ENCODE data around the gene CHRNE.

The CHRNE gene

GRCh38 chr17:4903051-4903818, at the start of gene CHRNE:
TSS of gene CHRNE (minus strand) at chr17:4903098. CDS start at chr17:4903063, 35 bp downstream.
- no peaks in the 10 kb centered on the region for H3K27me3 ChIP-seq (ENCODE audit: insufficient read depth, low read depth, severe bottlenecking)
- DNase-seq = peak; percentile 96
- H3K9me3 ChIP-seq (ENCODE audit: severe bottlenecking) = no peaks in the 10 kb centered on the region
- peaks cover 40% of the 10 kb centered on the region for H3K36me3 ChIP-seq
- H3K4me3 ChIP-seq (ENCODE audit: low read depth, low read length) = peak within 1 kb of the TSS; percentile 6; the same call in 1 of the 2 replicates
- TF ChIP-seq, protein P1, sequence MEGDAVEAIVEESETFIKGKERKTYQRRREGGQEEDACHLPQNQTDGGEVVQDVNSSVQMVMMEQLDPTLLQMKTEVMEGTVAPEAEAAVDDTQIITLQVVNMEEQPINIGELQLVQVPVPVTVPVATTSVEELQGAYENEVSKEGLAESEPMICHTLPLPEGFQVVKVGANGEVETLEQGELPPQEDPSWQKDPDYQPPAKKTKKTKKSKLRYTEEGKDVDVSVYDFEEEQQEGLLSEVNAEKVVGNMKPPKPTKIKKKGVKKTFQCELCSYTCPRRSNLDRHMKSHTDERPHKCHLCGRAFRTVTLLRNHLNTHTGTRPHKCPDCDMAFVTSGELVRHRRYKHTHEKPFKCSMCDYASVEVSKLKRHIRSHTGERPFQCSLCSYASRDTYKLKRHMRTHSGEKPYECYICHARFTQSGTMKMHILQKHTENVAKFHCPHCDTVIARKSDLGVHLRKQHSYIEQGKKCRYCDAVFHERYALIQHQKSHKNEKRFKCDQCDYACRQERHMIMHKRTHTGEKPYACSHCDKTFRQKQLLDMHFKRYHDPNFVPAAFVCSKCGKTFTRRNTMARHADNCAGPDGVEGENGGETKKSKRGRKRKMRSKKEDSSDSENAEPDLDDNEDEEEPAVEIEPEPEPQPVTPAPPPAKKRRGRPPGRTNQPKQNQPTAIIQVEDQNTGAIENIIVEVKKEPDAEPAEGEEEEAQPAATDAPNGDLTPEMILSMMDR (IDR thresholded peaks at IDR 0.05; ENCODE audit: low read depth, low read length) = peak; percentile 84
- H3K27ac ChIP-seq = peak within 1 kb of the TSS; percentile 89

GRCh38 chr17:4951486-4951885, 48.6 kb upstream of the CHRNE start:
- peaks cover 26% of the 10 kb centered on the region for H3K36me3 ChIP-seq
- TF ChIP-seq, protein P1 (IDR thresholded peaks at IDR 0.05; ENCODE audit: low read depth, low read length) = no peak
- peak overlapping the region; percentile 62 for H3K4me3 ChIP-seq (ENCODE audit: low read depth, low read length)
- peak overlapping the region; percentile 95 for H3K27ac ChIP-seq
- peak; percentile 39 for DNase-seq
- H3K27me3 ChIP-seq (ENCODE audit: insufficient read depth, low read depth, severe bottlenecking) = no peaks in the 10 kb centered on the region
- no peaks in the 10 kb centered on the region for H3K9me3 ChIP-seq (ENCODE audit: severe bottlenecking)

DNA sequence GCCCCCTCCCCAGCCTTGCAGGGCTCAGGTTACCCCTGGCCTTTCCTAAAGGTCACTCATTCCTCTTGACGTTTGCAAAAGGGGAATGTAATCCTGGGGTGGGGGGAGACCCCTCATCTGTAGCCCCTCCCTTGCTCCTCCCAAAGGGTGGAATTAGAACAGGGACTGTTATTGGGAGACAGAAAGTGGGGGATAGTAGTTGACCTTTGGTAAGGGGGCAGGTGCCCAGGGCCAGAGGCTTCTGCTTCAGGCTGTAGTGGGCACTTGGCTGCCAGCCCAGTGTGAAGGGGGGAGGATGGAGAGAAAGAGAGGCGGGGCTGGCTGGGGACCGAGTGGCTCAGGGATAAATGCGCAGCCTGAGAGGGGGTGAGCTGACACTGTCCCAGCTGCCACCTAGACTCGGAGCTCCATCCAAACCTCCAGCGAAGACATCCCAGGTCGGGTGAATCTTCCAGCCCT, 47.9 kb upstream of the CHRNE start, which contains the start of gene ENO3:
Gene ENO3 (plus strand): TSS at position 374 of the 459 bp plus-strand sequence. CDS start 711 bp downstream, outside the sequence.
- DNase-seq = peak; percentile 78
- TF ChIP-seq, protein P1 (IDR thresholded peaks at IDR 0.05; ENCODE audit: low read depth, low read length) = no peak

GRCh38 chr17:4950075-4950745, 47.3 kb upstream of the CHRNE start:
- TF ChIP-seq, protein P1 (IDR thresholded peaks at IDR 0.05; ENCODE audit: low read depth, low read length) = no peak
- no peak for DNase-seq
- Histone ChIP-seq H3K27ac (peak overlapping the region; percentile 95), H3K36me3 (peaks cover 36% of the 10 kb centered on the region), H3K4me3 (ENCODE audit: low read depth, low read length) (peak overlapping the region; percentile 62), H3K27me3 (ENCODE audit: insufficient read depth, low read depth, severe bottlenecking) (no peaks in the 10 kb centered on the region), H3K9me3 (ENCODE audit: severe bottlenecking) (no peaks in the 10 kb centered on the region)

More for the DNA sequence above, 47.9 kb upstream of the CHRNE start, which contains the start of gene ENO3:
- peak within 1 kb of the TSS; percentile 95 for H3K27ac ChIP-seq
- H3K27me3 ChIP-seq (ENCODE audit: insufficient read depth, low read depth, severe bottlenecking) = no peaks in the 10 kb centered on the region
- H3K36me3 ChIP-seq = peaks cover 33% of the 10 kb centered on the region
- no peaks in the 10 kb centered on the region for H3K9me3 ChIP-seq (ENCODE audit: severe bottlenecking)
- H3K4me3 ChIP-seq (ENCODE audit: low read depth, low read length) = peak within 1 kb of the TSS; percentile 62

DNA sequence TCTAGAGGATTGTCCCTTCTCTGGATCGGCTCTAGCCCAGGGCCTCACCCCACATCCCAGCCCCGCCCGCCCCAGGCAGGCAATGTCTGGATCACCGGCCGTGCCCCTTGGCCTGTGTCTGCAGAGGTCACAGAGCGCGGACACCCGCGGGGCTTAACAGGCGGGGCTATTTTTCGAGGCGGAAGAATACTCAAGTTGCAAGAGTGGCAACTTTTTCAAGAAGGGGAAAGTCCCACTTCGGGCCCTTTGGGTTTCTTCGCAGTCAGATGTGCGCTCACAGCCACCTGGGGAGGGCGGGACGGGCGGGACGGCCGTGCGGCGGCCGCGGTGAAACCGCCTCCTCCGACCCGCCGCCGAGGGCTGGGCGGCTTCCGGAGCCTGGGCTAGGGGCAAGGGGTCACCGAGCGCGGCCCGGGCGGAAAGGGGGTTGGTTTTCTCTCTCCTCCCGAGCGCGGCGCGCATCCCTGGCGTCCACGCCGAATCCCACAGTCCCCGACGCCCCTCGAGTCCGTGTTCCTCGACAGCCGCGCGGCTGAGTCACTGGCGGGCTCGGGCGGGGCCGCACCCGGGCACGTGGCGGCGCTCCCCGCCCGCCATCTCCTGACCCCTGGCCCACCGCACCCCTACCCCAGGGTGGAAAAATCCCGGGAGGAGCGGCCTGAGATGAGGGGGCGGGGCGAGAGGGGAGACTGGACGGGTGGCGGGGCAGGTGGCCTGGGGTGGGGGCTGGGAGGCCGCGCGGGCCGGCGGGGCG, 46.6 kb upstream of the CHRNE start:
- Histone ChIP-seq H3K36me3 (peaks cover 40% of the 10 kb centered on the region), H3K27me3 (ENCODE audit: insufficient read depth, low read depth, severe bottlenecking) (no peaks in the 10 kb centered on the region), H3K9me3 (ENCODE audit: severe bottlenecking) (no peaks in the 10 kb centered on the region), H3K27ac (peak overlapping the region; percentile 95), H3K4me3 (ENCODE audit: low read depth, low read length) (peak overlapping the region; percentile 96)
- TF ChIP-seq, protein P1 (IDR thresholded peaks at IDR 0.05; ENCODE audit: low read depth, low read length) = no peak
- peak; percentile 82 for DNase-seq
